ENCODE measurements around the gene AP4E1. TPM values are rescaled to one million over a fixed set of nuclear protein-coding genes. Genes with fewer than 3 reads are reported as not detected.

The AP4E1 gene
- total RNA-seq = 10.1 and 11.0 TPM in 2 replicates

DNA sequence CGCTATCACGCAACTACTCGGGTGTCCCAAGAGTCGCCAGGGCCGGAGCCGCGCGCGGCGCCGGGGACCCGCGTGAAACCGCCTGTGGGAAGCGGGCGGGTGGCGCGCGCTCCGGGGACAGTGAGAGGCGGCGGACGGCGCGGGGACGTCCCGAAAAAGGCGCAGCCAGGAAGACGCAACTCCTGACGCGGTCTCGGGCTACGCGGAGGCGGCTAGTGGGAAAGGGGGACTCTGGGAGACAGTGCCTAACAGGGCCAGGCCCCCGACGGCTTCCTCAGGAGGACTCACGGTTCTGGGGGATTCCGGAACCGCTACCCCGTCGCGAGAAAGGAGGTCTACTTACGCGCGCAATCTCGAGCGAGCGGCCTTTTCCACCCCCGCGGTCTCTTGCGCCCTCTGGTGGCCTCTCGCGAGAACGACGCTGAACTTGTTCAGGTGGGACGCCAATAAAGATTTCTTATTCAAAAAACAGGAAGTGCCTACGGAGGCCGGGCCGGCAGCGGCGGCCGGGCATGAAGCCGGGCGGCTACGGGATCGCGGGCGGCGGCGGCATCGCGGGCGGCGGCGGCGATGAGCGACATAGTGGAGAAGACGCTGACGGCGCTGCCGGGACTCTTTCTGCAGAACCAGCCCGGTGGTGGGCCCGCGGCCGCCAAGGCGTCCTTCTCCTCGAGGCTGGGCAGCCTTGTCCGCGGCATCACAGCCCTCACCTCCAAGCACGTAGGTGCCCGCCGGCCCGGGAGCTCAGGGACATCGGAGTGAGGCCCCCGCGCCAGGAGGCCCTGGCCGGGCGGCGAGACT lies at the start of gene AP4E1:
Gene AP4E1, plus strand, starts transcription at position 475 of the 801 bp plus-strand sequence. Its CDS starts 96 bp downstream, at position 571.

Other genes with a start within 250 kb of the AP4E1 start
- 33.3 and 40.1 TPM in 2 replicates for gene TRPM7, start 221.9 kb upstream of the AP4E1 start, total RNA-seq
- 47.4 and 84.5 TPM in 2 replicates for gene SPPL2A, start 143.0 kb upstream of the AP4E1 start, total RNA-seq
- gene TNFAIP8L3, start 186.2 kb downstream of the AP4E1 start, total RNA-seq = 74.1 and 83.4 TPM in 2 replicates

Measured in vein endothelial cell (primary cell).